Stimulated activated CD4-positive, alpha-beta T cell treated with anti-CD3 and anti-CD28 coated beads, Interleukin-4, amount 100 ng/mL, for 48 hours (primary cell): ENCODE data around the gene DOC2A.
"Not testable (repeated sequence)": the region's sequence is repeated elsewhere in the genome, so short reads cannot be mapped to it uniquely, and the experiment has no call there.

Source experiments
- DNase-seq, 2 donors: peaks; one replicate each; pipeline ENCODE4 v3.0.0-alpha.2; 2020; ENCODE audit warnings: low read depth in 2 of 2

Gene DOC2A

GRCh38 chr16:30010844-30011713, at the start of gene DOC2A:
Gene DOC2A, minus strand, starts transcription at chr16:30011027. Its CDS starts 805 bp downstream, at chr16:30010222.
- no peak for DNase-seq

- DNase-seq = no peak
Measured at GRCh38 chr16:30060346-30060745, 49.5 kb upstream of the DOC2A start.

- peak in 1 of 2 donors; percentile 55 for DNase-seq
Measured at GRCh38 chr16:30054959-30055553, 44.2 kb upstream of the DOC2A start.

GRCh38 chr16:30054451-30054850, 43.6 kb upstream of the DOC2A start:
- no peak for DNase-seq

GRCh38 chr16:30053376-30054015, 42.7 kb upstream of the DOC2A start:
- DNase-seq = no peak

- DNase-seq = peak; percentile 91 to 94
Measured at GRCh38 chr16:30052671-30053372, 42.0 kb upstream of the DOC2A start.

- DNase-seq = no peak
Measured at GRCh38 chr16:30051518-30051917, 40.7 kb upstream of the DOC2A start.

- no peak for DNase-seq
Measured at GRCh38 chr16:30049871-30050270, 39.0 kb upstream of the DOC2A start.

GRCh38 chr16:30046588-30046987, 35.8 kb upstream of the DOC2A start:
- no peak for DNase-seq

- DNase-seq = no peak
Measured at GRCh38 chr16:30046178-30046577, 35.4 kb upstream of the DOC2A start.

- no peak for DNase-seq
Measured at GRCh38 chr16:30041841-30042240, 31.0 kb upstream of the DOC2A start.

- DNase-seq = not testable (repeated sequence)
Measured at GRCh38 chr16:30040690-30041089, 29.9 kb upstream of the DOC2A start.

- DNase-seq = no peak
Measured at GRCh38 chr16:30040221-30040620, 29.4 kb upstream of the DOC2A start.

- DNase-seq = peak in 1 of 2 donors; percentile 37
Measured at GRCh38 chr16:30033270-30033669, 22.4 kb upstream of the DOC2A start.

GRCh38 chr16:30032083-30032819, 21.4 kb upstream of the DOC2A start:
- DNase-seq = peak; percentile 52

- DNase-seq = no peak
Measured at GRCh38 chr16:30031477-30031918, 20.7 kb upstream of the DOC2A start.

- no peak for DNase-seq
Measured at GRCh38 chr16:30030841-30031413, 20.1 kb upstream of the DOC2A start, which contains the start of gene TLCD3B. Gene TLCD3B, minus strand, starts transcription at chr16:30031271. Its CDS starts 744 bp downstream, at chr16:30030527.

- no peak for DNase-seq
Measured at GRCh38 chr16:30030011-30030685, 19.3 kb upstream of the DOC2A start.

GRCh38 chr16:30028438-30029076, 17.7 kb upstream of the DOC2A start:
- no peak for DNase-seq
